Stomach (tissue), 9 donors: ENCODE measurements around the gene GCNT4. TPM values are rescaled to one million over a fixed set of nuclear protein-coding genes. Genes with fewer than 3 reads are reported as not detected.

Experiments
- DNase-seq, 2 donors: peaks; one replicate each; pipeline versions ENCODE4 v3.0.0 to v3.0.0-alpha.2; 2013 to 2019
- H3K27ac ChIP-seq, 5 donors: fragments of 200-600 bp in 4 of 5; sonication (generic) in 4 of 5; one replicate each; pipeline ENCODE4 v1.5.1; 2013 to 2019; ENCODE audit warnings: mild to moderate bottlenecking in 1 of 5, moderate library complexity in 1 of 5
- H3K27me3 ChIP-seq, 3 donors: fragments of 200-600 bp; sonication (generic); one replicate each; pipeline ENCODE4 v1.5.1; 2017 to 2019; ENCODE audit warnings: mixed run types in 1 of 3
- H3K36me3 ChIP-seq, 4 donors: fragments of 200-600 bp; sonication (generic); 1 replicate in 3 of 4; 2 replicates in 1 of 4; pipeline ENCODE4 v1.5.1; 2016 to 2019
- H3K4me1 ChIP-seq, 4 donors: fragments of 200-600 bp; sonication (generic); one replicate each; pipeline ENCODE4 v1.5.1; 2016 to 2019
- H3K4me3 ChIP-seq, 4 donors: fragments of 200-600 bp; sonication (generic) in 3 of 4; one replicate each; pipeline ENCODE4 v1.5.1; 2016 to 2019; ENCODE audit warnings: mild to moderate bottlenecking in 1 of 4
- H3K9me3 ChIP-seq, 4 donors: fragments of 200-600 bp; sonication (generic); one replicate each; pipeline ENCODE4 v1.5.1; 2016 to 2019
- EP300 ChIP-seq: sonication (generic); formaldehyde crosslinking; IDR thresholded peaks from one replicate; pipeline ENCODE4 v1.6.1; 2017; ENCODE audit warnings: antibody characterized with exemption
- POLR2A ChIP-seq, 4 donors: fragments of 450-650 bp; IDR thresholded peaks; one replicate each; pipeline ENCODE4 v1.6.1; 2016; ENCODE audit warnings: antibody characterized with exemption in 4 of 4, control low read depth in 2 of 4, mild to moderate bottlenecking in 1 of 4, moderate library complexity in 1 of 4
- POLR2AphosphoS5 ChIP-seq, 3 donors: sonication (generic); formaldehyde crosslinking; IDR thresholded peaks; one replicate each; pipeline ENCODE4 v1.6.1; 2016; ENCODE audit warnings: antibody characterized with exemption in 3 of 3
- WGBS, 5 donors: extraction: QIAGEN DNeasy Blood & Tissue Kit in 3 of 5; methylation state at CpG; one replicate each; pipeline versions ENCODE4 v1.1.5 to v1.1.7; 2013 to 2018; 5-methylcytosine and 5-hydroxymethylcytosine counted together
- intact Hi-C: fragments of 100-400 bp; cut with DNase I; formaldehyde crosslinking; loops from one replicate; pipeline ENCODE4 v1.15.1; 2023; ENCODE audit warnings: low total_unique reads
- polyA plus RNA-seq, 3 donors: library from polyadenylated mRNA; stranded (reverse); fragments of 200-250 nt; gene quantifications; one replicate each; pipeline ENCODE4 v1.2.3, GENCODE V29; 2013
- total RNA-seq, 5 donors: library from RNA; depleted of rRNA; stranded (reverse); fragments of >200 nt; gene quantifications; one replicate each; pipeline versions ENCODE4 v1.1.0 to v1.2.3, GENCODE V29; 2014 to 2016
- TF ChIP-seq, protein P1 (sequence below), 7 experiments: fragments of 450-650 bp in 4 of 7; fragments of 200-600 bp in 3 of 7; sonication (generic) in 3 of 7; IDR thresholded peaks; one replicate each; pipeline ENCODE4 v1.5.1; 2016 to 2019; ENCODE audit warnings: antibody characterized with exemption in 7 of 7, control low read depth in 2 of 7, mild to moderate bottlenecking in 1 of 7
- donor health status: healthy with polysubstance abuse.
- donor health status: Bipolar disorder and iron deficiency.
- donor health status: healthy.

The GCNT4 gene
- total and polyA plus RNA-seq, 8 donors = 1.2 to 31.4 (median 3.6) TPM

DNA sequence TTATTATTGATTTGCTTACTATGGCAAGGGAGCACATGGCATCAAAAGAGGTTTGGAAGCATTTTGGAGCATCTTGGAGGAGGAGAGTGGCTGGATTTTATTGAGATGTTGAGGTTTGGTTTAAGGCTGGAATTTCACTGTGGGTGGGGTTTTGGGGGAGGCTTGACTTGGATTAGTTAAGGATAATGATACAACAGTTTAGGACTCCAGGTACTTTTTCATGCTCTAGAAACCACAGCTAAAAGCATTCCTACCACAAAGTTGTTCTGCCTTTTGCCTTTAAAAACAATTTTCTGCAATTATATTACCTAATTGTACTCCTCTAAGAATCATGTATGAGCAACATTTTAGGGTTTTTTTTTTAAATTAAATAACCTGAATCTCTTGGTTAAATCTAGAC, 5.0 kb downstream of the GCNT4 start:
- no peak for DNase-seq
- peaks cover 0 to 39% (median 36%) of the 10 kb centered on the region in 4 donors for H3K36me3 ChIP-seq
- TF ChIP-seq POLR2A (IDR thresholded peaks at IDR 0.05) (no peak), EP300 (no peak), POLR2AphosphoS5 (IDR thresholded peaks at IDR 0.05) (no peak)
- TF ChIP-seq, protein P1, sequence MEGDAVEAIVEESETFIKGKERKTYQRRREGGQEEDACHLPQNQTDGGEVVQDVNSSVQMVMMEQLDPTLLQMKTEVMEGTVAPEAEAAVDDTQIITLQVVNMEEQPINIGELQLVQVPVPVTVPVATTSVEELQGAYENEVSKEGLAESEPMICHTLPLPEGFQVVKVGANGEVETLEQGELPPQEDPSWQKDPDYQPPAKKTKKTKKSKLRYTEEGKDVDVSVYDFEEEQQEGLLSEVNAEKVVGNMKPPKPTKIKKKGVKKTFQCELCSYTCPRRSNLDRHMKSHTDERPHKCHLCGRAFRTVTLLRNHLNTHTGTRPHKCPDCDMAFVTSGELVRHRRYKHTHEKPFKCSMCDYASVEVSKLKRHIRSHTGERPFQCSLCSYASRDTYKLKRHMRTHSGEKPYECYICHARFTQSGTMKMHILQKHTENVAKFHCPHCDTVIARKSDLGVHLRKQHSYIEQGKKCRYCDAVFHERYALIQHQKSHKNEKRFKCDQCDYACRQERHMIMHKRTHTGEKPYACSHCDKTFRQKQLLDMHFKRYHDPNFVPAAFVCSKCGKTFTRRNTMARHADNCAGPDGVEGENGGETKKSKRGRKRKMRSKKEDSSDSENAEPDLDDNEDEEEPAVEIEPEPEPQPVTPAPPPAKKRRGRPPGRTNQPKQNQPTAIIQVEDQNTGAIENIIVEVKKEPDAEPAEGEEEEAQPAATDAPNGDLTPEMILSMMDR (IDR thresholded peaks at IDR 0.05) = no peak
- H3K4me1 ChIP-seq = peaks cover 26 to 66% (median 48%) of the 10 kb centered on the region in 4 donors
- no peak overlapping the region for H3K4me3 ChIP-seq
- no peaks in the 10 kb centered on the region for H3K9me3 ChIP-seq
- peaks cover 0 to 1% (median 0%) of the 10 kb centered on the region in 3 donors for H3K27me3 ChIP-seq
- H3K27ac ChIP-seq = peak overlapping the region in 1 of 5 donors; percentile 21
- intact Hi-C loops = no loop called here

DNA sequence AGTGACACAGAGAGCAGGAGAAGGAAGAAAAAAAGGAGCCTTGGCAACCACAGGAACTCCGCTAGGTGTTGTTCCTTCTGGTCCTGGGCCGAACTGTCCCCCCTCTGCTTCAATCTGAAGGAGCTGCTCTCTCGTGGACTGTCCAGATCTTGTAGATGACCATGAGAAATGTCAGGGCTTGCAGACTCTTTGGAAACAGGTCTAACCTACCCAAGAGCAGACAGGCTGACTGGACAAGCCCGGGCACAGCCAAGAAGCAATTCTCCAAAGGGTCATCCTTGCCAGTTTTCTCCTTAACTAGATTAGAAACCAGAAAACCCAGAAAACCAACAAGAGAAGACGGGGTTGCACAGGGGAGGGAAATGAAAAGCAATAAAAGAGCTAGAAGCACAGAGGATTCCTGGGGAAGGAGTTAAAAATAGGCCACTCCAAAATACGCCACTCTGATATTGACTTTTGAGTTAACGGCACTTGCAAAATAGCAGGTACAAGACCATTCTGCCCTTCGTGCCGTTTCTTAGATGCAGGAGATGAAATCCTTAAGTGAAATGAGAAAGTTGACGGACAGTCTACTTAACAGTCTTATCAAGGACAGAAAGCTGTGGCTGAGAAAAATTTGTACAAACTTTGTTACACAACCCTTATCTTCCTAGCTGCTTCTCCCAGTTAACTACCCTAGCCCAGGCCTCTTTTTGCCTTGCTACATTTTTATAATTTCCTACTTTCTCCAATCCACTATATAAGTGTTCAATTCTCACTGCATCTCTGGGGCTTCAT, 5.8 kb downstream of the GCNT4 start:
- Histone ChIP-seq H3K36me3 (peaks cover 0 to 43% (median 36%) of the 10 kb centered on the region in 4 donors), H3K4me1 (peaks cover 26 to 60% (median 42%) of the 10 kb centered on the region in 4 donors), H3K4me3 (no peak overlapping the region), H3K9me3 (no peaks in the 10 kb centered on the region), H3K27me3 (no peaks in the 10 kb centered on the region), H3K27ac (no peak overlapping the region)
- WGBS, 5 donors = 54 to 75% (median 65%) methylated on average over 10 of the region's 10 CpGs
- DNase-seq = no peak
- intact Hi-C loops = no loop called here
- no peak for TF ChIP-seq POLR2AphosphoS5 (IDR thresholded peaks at IDR 0.05)
- TF ChIP-seq, protein P1 (IDR thresholded peaks at IDR 0.05) = no peak
- no peak for TF ChIP-seq EP300
- TF ChIP-seq POLR2A (IDR thresholded peaks at IDR 0.05) = no peak

DNA sequence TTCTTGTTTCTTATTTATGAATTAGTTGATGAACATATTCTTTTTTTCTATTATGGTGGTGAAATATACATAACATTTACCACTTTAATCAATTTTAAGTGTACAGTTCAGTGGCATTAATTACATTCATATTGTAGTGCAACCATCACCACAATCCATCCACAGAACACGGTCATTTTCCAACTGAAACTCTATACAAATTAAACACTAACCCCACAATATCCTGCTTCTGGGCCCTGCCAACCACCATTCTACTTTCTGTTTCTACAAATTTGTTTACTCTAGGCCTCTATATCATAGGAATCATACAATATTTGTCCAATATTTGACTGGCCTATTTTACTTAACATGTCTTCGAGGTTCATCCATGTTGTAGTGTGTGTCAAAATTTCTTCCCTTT, 7.3 kb downstream of the GCNT4 start:
- Histone ChIP-seq H3K36me3 (peaks cover 0 to 50% (median 36%) of the 10 kb centered on the region in 4 donors), H3K27me3 (no peaks in the 10 kb centered on the region), H3K4me1 (peaks cover 16 to 46% (median 29%) of the 10 kb centered on the region in 4 donors), H3K27ac (no peak overlapping the region), H3K9me3 (no peaks in the 10 kb centered on the region), H3K4me3 (no peak overlapping the region)
- no peak for DNase-seq
- TF ChIP-seq EP300 = no peak
- TF ChIP-seq POLR2AphosphoS5 (IDR thresholded peaks at IDR 0.05) = no peak
- intact Hi-C loops = no loop called here
- 75 to 87% (median 84%) methylated on average over 2 of the region's 2 CpGs for WGBS, 5 donors

DNA sequence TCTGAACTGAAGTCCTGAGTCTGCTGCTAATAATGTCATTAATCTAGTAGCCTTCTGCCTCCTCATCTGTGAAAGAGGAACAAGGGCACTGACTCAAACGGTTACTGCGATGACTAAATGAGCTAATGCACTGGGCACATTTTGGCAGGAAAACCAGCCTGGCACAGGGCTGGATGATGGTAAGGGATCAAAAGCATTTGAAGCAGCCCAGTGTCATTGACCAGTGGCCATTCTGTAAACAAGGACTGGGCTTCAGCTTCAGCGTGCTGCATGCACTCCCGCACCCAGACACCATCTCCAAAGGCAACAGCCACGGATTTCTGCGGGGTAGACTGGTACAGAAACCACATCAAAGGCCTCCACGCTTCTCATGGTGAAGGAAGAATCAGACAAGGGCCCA, 8.0 kb downstream of the GCNT4 start:
- Histone ChIP-seq H3K9me3 (no peaks in the 10 kb centered on the region), H3K4me1 (peaks cover 10 to 39% (median 22%) of the 10 kb centered on the region in 4 donors), H3K27me3 (no peaks in the 10 kb centered on the region), H3K4me3 (no peak overlapping the region), H3K36me3 (peaks cover 0 to 50% (median 36%) of the 10 kb centered on the region in 4 donors), H3K27ac (no peak overlapping the region)
- 75 to 89% (median 86%) methylated on average over 7 of the region's 7 CpGs for WGBS, 5 donors
- no peak for DNase-seq
- no peak for TF ChIP-seq POLR2AphosphoS5 (IDR thresholded peaks at IDR 0.05)
- TF ChIP-seq, protein P1 (IDR thresholded peaks at IDR 0.05) = no peak
- TF ChIP-seq POLR2A (IDR thresholded peaks at IDR 0.05) = no peak
- no peak for TF ChIP-seq EP300
- intact Hi-C loops = no loop called here
